ENCODE measurements around the gene CIT.

The CIT gene

GRCh38 chr12:119838826-119839600 lies 38.1 kb downstream of the CIT start:
- no peak for DNase-seq (ENCODE audit: low read depth)
- TF ChIP-seq, protein P1, sequence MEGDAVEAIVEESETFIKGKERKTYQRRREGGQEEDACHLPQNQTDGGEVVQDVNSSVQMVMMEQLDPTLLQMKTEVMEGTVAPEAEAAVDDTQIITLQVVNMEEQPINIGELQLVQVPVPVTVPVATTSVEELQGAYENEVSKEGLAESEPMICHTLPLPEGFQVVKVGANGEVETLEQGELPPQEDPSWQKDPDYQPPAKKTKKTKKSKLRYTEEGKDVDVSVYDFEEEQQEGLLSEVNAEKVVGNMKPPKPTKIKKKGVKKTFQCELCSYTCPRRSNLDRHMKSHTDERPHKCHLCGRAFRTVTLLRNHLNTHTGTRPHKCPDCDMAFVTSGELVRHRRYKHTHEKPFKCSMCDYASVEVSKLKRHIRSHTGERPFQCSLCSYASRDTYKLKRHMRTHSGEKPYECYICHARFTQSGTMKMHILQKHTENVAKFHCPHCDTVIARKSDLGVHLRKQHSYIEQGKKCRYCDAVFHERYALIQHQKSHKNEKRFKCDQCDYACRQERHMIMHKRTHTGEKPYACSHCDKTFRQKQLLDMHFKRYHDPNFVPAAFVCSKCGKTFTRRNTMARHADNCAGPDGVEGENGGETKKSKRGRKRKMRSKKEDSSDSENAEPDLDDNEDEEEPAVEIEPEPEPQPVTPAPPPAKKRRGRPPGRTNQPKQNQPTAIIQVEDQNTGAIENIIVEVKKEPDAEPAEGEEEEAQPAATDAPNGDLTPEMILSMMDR (IDR thresholded peaks at IDR 0.05; ENCODE audit: insufficient read depth, low read depth, low read length, missing control alignments): no peak
- no peak overlapping the region for H3K4me3 ChIP-seq (ENCODE audit: low read length)

GRCh38 chr12:119836781-119837180 lies 40.3 kb downstream of the CIT start:
- TF ChIP-seq, protein P1 (IDR thresholded peaks at IDR 0.05; ENCODE audit: insufficient read depth, low read depth, low read length, missing control alignments): no peak
- no peak overlapping the region for H3K4me3 ChIP-seq (ENCODE audit: low read length)
- DNase-seq (ENCODE audit: low read depth): peak; percentile 46

DNA sequence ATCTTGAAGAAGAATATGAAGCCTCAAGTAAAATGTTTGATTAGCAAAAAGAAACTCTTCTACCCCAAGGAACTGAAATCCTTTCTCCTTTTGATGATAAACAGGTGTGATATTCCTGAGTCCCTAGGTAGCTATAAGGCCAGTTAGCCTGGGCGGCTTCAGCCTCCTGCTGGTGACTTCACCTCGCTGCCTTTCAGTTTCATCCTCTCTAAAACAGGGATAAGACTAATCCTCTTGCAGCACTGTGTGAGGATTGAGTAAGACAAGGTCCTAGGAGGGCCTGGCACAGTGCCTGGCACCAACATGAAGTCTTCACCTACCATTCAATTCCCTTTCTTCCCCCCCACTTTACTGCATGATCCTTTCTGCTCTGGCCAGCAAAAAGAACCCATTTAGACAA lies 42.1 kb downstream of the CIT start:
- no peak overlapping the region for H3K4me3 ChIP-seq (ENCODE audit: low read length)
- DNase-seq (ENCODE audit: low read depth): peak; percentile 34
- TF ChIP-seq, protein P1 (IDR thresholded peaks at IDR 0.05; ENCODE audit: insufficient read depth, low read depth, low read length, missing control alignments): peak; percentile 25

DNA sequence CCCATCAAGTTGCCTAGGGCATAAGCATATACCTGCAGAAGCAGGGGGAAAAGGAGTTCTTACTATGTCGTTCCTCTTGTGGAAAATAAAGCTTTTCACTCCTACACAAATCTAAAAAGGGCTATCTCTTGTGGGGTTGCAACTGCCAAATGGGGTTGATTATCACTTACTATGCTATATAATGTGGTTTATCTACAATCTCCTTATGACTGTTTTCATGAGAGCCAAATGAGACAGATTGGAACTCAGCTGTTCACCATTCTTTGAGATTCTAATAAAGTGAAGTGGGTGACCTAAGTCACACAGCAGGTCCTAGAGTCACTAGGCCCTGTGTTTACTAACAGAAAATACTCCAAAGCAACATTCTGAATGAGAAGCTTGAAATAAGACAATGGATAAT lies 47.7 kb downstream of the CIT start:
- DNase-seq (ENCODE audit: low read depth): no peak
- no peak overlapping the region for H3K4me3 ChIP-seq (ENCODE audit: low read length)
- TF ChIP-seq, protein P1 (IDR thresholded peaks at IDR 0.05; ENCODE audit: insufficient read depth, low read depth, low read length, missing control alignments): no peak

DNA sequence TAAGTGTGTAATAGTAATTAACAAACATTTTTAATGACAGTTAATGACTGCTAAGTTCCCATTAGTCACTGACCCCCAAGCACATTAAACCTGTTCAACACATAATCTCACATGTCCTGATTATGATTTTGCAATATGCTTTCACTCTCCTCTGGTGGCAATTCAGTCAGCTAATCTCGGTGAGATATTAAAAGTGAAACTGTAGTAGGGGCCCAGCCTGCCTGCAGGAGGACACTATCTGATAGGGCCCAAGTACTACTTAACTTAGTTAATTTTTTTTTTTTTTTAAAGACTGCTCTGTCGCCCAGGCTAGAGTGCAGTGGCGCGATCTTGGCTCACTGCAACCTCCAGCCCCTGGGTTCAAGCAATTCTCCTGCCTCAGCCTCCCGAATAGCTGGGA lies 48.8 kb downstream of the CIT start:
- TF ChIP-seq, protein P1 (IDR thresholded peaks at IDR 0.05; ENCODE audit: insufficient read depth, low read depth, low read length, missing control alignments): no peak
- H3K4me3 ChIP-seq (ENCODE audit: low read length): no peak overlapping the region
- no peak for DNase-seq (ENCODE audit: low read depth)

DNA sequence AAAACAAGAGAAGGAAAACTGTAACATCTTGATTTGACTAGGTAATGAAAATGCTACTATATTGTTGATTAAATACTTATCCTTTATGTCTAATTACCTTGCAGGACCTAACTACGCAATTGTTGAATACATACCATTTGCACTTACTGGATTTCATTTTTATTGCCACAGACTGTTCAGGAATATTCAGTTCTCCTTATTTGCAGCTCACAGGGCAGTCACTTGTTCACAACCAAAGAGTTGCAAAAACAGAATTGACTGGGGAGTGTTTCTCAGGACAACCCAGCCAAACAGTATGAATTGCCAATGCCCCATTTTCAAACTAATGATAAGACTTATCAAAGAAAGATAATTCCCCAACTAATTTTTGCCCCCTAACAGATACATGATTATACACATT lies 49.4 kb downstream of the CIT start:
- DNase-seq (ENCODE audit: low read depth): no peak
- TF ChIP-seq, protein P1 (IDR thresholded peaks at IDR 0.05; ENCODE audit: insufficient read depth, low read depth, low read length, missing control alignments): no peak

More for the DNA sequence above, 49.4 kb downstream of the CIT start:
- no peak overlapping the region for H3K4me3 ChIP-seq (ENCODE audit: low read length)

Measured in epithelial cell of esophagus (primary cell).